IMR-90 (cell line): ENCODE data around the gene STRN. TPM values are rescaled to one million over a fixed set of nuclear protein-coding genes. Genes with fewer than 3 reads are reported as not detected.
A peak's percentile ranks its signal among the peaks of the same experiment; 100 is the strongest.

Source experiments
- ATAC-seq: fragments of 200-7000 bp; cut with Tn5 transposase; 2 replicates; pipeline ENCODE4 v1.9.1; 2020; ENCODE audit warnings: low read depth, mild to moderate bottlenecking, moderate library complexity
- BruUV-seq: library from RNA; stranded (reverse); fragments of 400-500 nt; replicated peaks from 2 replicates; lab custom pipeline; 2021; lab: Mats Ljungman, UMichigan
- CTCF ChIA-PET: fragments of 300-600 bp; formaldehyde crosslinking; extraction: SDS; loops from one replicate; lab custom pipeline; 2021; ENCODE audit warnings: antibody characterized with exemption; lab: Yijun Ruan, JAX
- POLR2A ChIA-PET: fragments of 300-600 bp; sonication (Branson Sonifier 250); formaldehyde crosslinking; loops from one replicate; lab custom pipeline; 2022; ENCODE audit warnings: antibody characterized with exemption; ENCODE audit not compliant: unreplicated experiment; lab: Charles Lee
- DNase-seq: peaks from one replicate; pipeline ENCODE4 v3.0.0; 2013
- H2AFZ ChIP-seq: replicated peaks from 2 replicates; pipeline ENCODE3; 2013; ENCODE audit warnings: low read length, mild to moderate bottlenecking; ENCODE audit not compliant: poor library complexity
- H2AK5ac ChIP-seq: 2 replicates; pipeline ENCODE4 v1.6.1; 2013; ENCODE audit warnings: low read depth, low read length, inconsistent platforms
- H2AK9ac ChIP-seq: replicated peaks from 2 replicates; pipeline ENCODE3; 2013; ENCODE audit warnings: mild to moderate bottlenecking, low read depth, low read length, moderate library complexity; ENCODE audit not compliant: poor library complexity
- H2BK120ac ChIP-seq: 2 replicates; pipeline ENCODE4 v1.6.1; 2013; ENCODE audit warnings: low read depth, low read length, inconsistent platforms
- H2BK15ac ChIP-seq: 3 replicates; pipeline ENCODE4 v1.6.1; 2013; ENCODE audit warnings: low read depth, low read length, inconsistent platforms
- H2BK20ac ChIP-seq: 2 replicates; pipeline ENCODE4 v1.6.1; 2013; ENCODE audit warnings: low read depth, mild to moderate bottlenecking, inconsistent platforms, low read length, moderate library complexity
- H2BK5ac ChIP-seq: 2 replicates; pipeline ENCODE4 v1.6.1; 2013; ENCODE audit warnings: mild to moderate bottlenecking, low read depth, low read length, inconsistent platforms; ENCODE audit not compliant: poor library complexity, severe bottlenecking
- H3K14ac ChIP-seq: replicated peaks from 2 replicates; pipeline ENCODE4 v1.6.1; 2013; ENCODE audit warnings: low read depth, low read length, inconsistent platforms
- H3K18ac ChIP-seq: 2 replicates; pipeline ENCODE4 v1.6.1; 2013; ENCODE audit warnings: low read depth, low read length, control low read depth
- H3K23ac ChIP-seq: 2 replicates; pipeline ENCODE4 v1.6.1; 2013; ENCODE audit warnings: low read depth, low read length, inconsistent platforms
- H3K27ac ChIP-seq: 2 replicates; pipeline ENCODE4 v1.5.1; 2013; ENCODE audit warnings: mild to moderate bottlenecking, control low read depth, low read length; ENCODE audit not compliant: insufficient read depth
- H3K27me3 ChIP-seq: 2 replicates; pipeline ENCODE4 v1.6.1; 2013; ENCODE audit warnings: low read length; ENCODE audit not compliant: control insufficient read depth, insufficient read depth
- H3K36me3 ChIP-seq: 2 replicates; pipeline ENCODE4 v1.6.1; 2013; ENCODE audit warnings: low read length, mixed read lengths; ENCODE audit not compliant: control insufficient read depth, insufficient read depth
- H3K4ac ChIP-seq: 2 replicates; pipeline ENCODE4 v1.6.1; 2013; ENCODE audit warnings: low read depth, low read length, inconsistent platforms
- H3K4me1 ChIP-seq: 2 replicates; pipeline ENCODE4 v1.6.1; 2013; ENCODE audit warnings: low read length, mixed read lengths; ENCODE audit not compliant: control insufficient read depth, insufficient read depth
- H3K4me2 ChIP-seq: 2 replicates; pipeline ENCODE4 v1.6.1; 2013; ENCODE audit warnings: low read depth, mild to moderate bottlenecking, control low read depth, low read length, moderate library complexity
- H3K4me3 ChIP-seq: 2 replicates; pipeline ENCODE4 v1.5.1; 2013; ENCODE audit warnings: low read depth, mild to moderate bottlenecking, control low read depth, low read length, moderate library complexity; ENCODE audit not compliant: insufficient read depth
- H3K56ac ChIP-seq: 2 replicates; pipeline ENCODE4 v1.6.1; 2013; ENCODE audit warnings: low read length, inconsistent platforms; ENCODE audit not compliant: insufficient read depth; ENCODE audit errors: extremely low read depth
- H3K79me1 ChIP-seq, 2 experiments: 2 replicates each; pipeline ENCODE4 v1.6.1; 2013; ENCODE audit warnings: low read length in 2 of 2, inconsistent platforms in 1 of 2, low read depth in 1 of 2
- H3K9ac ChIP-seq: 2 replicates; pipeline ENCODE4 v1.6.1; 2013; ENCODE audit warnings: low read depth, low read length, control low read depth
- H3K9me1 ChIP-seq: 2 replicates; pipeline ENCODE4 v1.6.1; 2013; ENCODE audit warnings: low read length, inconsistent platforms; ENCODE audit not compliant: insufficient read depth
- H3K9me3 ChIP-seq: 2 replicates; pipeline ENCODE4 v1.6.1; 2013; ENCODE audit warnings: low read length; ENCODE audit not compliant: control insufficient read depth, insufficient read depth
- H4K20me1 ChIP-seq: 2 replicates; pipeline ENCODE4 v1.6.1; 2013; ENCODE audit warnings: low read length, inconsistent platforms; ENCODE audit not compliant: insufficient read depth
- H4K5ac ChIP-seq: 2 replicates; pipeline ENCODE4 v1.6.1; 2013; ENCODE audit warnings: mild to moderate bottlenecking, low read depth, low read length, control low read depth
- H4K8ac ChIP-seq, 2 experiments: 2 replicates each; pipeline ENCODE4 v1.6.1; 2013; ENCODE audit warnings: low read depth in 2 of 2, low read length in 2 of 2, control low read depth in 1 of 2, inconsistent platforms in 1 of 2
- H4K91ac ChIP-seq: 2 replicates; pipeline ENCODE4 v1.6.1; 2013; ENCODE audit warnings: low read depth, low read length, inconsistent platforms; ENCODE audit not compliant: insufficient read depth
- BHLHE40 ChIP-seq: fragments of 150-350 bp; IDR thresholded peaks from 2 replicates; pipeline ENCODE4 v1.6.1; 2016; ENCODE audit warnings: mild to moderate bottlenecking, low read depth, low read length
- CEBPB ChIP-seq: IDR thresholded peaks from 2 replicates; pipeline ENCODE4 v1.6.1; 2012; ENCODE audit warnings: low read depth, low read length, improper control_type of control experiment
- CHD1 ChIP-seq: IDR thresholded peaks from 2 replicates; pipeline ENCODE4 v1.6.1; 2012; ENCODE audit warnings: low read depth, low read length, improper control_type of control experiment
- FOS ChIP-seq: fragments of 150-350 bp; IDR thresholded peaks from 2 replicates; pipeline ENCODE4 v1.6.1; 2016; ENCODE audit warnings: low read depth, low read length
- MAFK ChIP-seq: IDR thresholded peaks from 2 replicates; pipeline ENCODE4 v1.6.1; 2012; ENCODE audit warnings: low read depth, low read length, improper control_type of control experiment
- MAZ ChIP-seq: IDR thresholded peaks from 2 replicates; pipeline ENCODE4 v1.6.1; 2012; ENCODE audit warnings: low read depth, mild to moderate bottlenecking, low read length, improper control_type of control experiment, moderate library complexity, borderline replicate concordance
- MXI1 ChIP-seq: IDR thresholded peaks from 2 replicates; pipeline ENCODE4 v1.6.1; 2012; ENCODE audit warnings: low read depth, mild to moderate bottlenecking, low read length, moderate library complexity, borderline replicate concordance
- NFE2L2 ChIP-seq: fragments of 150-350 bp; IDR thresholded peaks from 2 replicates; pipeline ENCODE4 v1.6.1; 2016; ENCODE audit warnings: low read depth, mild to moderate bottlenecking, low read length
- POLR2A ChIP-seq: IDR thresholded peaks from 2 replicates; pipeline ENCODE4 v1.6.1; 2012; ENCODE audit warnings: mild to moderate bottlenecking, low read depth, low read length
- RAD21 ChIP-seq: IDR thresholded peaks from 2 replicates; pipeline ENCODE4 v1.6.1; 2012; ENCODE audit warnings: low read length, improper control_type of control experiment
- RCOR1 ChIP-seq: IDR thresholded peaks from 2 replicates; pipeline ENCODE4 v1.6.1; 2012; ENCODE audit warnings: mild to moderate bottlenecking, low read length, improper control_type of control experiment; ENCODE audit not compliant: insufficient replicate concordance
- RFX5 ChIP-seq: IDR thresholded peaks from 2 replicates; pipeline ENCODE4 v1.8.0; 2012; ENCODE audit warnings: low read depth, mild to moderate bottlenecking, low read length, moderate library complexity
- SMC3 ChIP-seq: fragments of 150-350 bp; IDR thresholded peaks from 2 replicates; pipeline ENCODE4 v1.6.1; 2016; ENCODE audit warnings: low read depth, mild to moderate bottlenecking, antibody characterized with exemption, low read length, moderate library complexity
- USF2 ChIP-seq: fragments of 150-350 bp; IDR thresholded peaks from 2 replicates; pipeline ENCODE4 v1.6.1; 2017; ENCODE audit warnings: mild to moderate bottlenecking, antibody characterized with exemption, low read length, low read depth
- dilution Hi-C: fragments of 300-500 bp; cut with HindIII; formaldehyde crosslinking; loops from one replicate; pipeline ENCODE4 v1.14.3; 2018; ENCODE audit warnings: low sequenced_read_pairs; ENCODE audit not compliant: unreplicated experiment
- in situ Hi-C: fragments of 300-500 bp; cut with MboI; formaldehyde crosslinking; loops from 3 replicates; pipeline ENCODE4 v1.14.3; 2019; ENCODE audit warnings: low sequenced_read_pairs, inconsistent platforms, mixed read lengths
- intact Hi-C: fragments of 100-400 bp; cut with micrococcal nuclease; formaldehyde crosslinking; loops from 2 replicates; pipeline ENCODE4 v1.10.0; 2022
- polyA plus RNA-seq, 3 experiments: library from polyadenylated mRNA; depleted of rRNA; stranded (reverse); fragments of >200 nt; gene quantifications; 2 replicates each; pipeline ENCODE4 v1.2.3, GENCODE V29; 2012; ENCODE audit warnings: low replicate concordance in 1 of 3
- total RNA-seq: library from RNA; depleted of rRNA; stranded (reverse); fragments of >200 nt; gene quantifications from 2 replicates; pipeline ENCODE4 v1.2.3, GENCODE V29; 2012
- TF ChIP-seq, protein P1 (sequence below): fragments of 150-350 bp; IDR thresholded peaks from 2 replicates; pipeline ENCODE4 v1.6.1; 2016; ENCODE audit warnings: low read depth, mild to moderate bottlenecking, low read length, moderate library complexity, borderline replicate concordance
- TF ChIP-seq, protein P2 (sequence below): conservative IDR thresholded peaks from 2 replicates; pipeline ENCODE4 v1.5.1; 2012; ENCODE audit warnings: mild to moderate bottlenecking, low read depth, low read length, improper control_type of control experiment

Gene STRN
- total and polyA plus RNA-seq, 2 of the 4 experiments (the other 2 are of a cell fraction) = 5.1 to 23.3 TPM

- Histone ChIP-seq H2BK5ac (no peak overlapping the region), H4K20me1 (no peaks in the 10 kb centered on the region), H4K8ac (no peak overlapping the region), H3K4me2 (no peak overlapping the region), H2BK120ac (no peak overlapping the region), H2AFZ (no peak overlapping the region), H3K4ac (no peak overlapping the region), H3K9me1 (0 out of 2 replicates have a peak, but pooled peaks cover 3% of the 10 kb centered on the region), H2AK9ac (no peak overlapping the region), H3K9me3 (no peaks in the 10 kb centered on the region), H2AK5ac (no peak overlapping the region), H3K14ac (no peak overlapping the region), H3K27ac (no peak overlapping the region), H2BK15ac (no peak overlapping the region), H4K91ac (no peak overlapping the region), H3K27me3 (no peaks in the 10 kb centered on the region), H3K23ac (no peak overlapping the region), H3K9ac (no peak overlapping the region), H4K5ac (no peak overlapping the region), H3K18ac (no peak overlapping the region), H3K4me1 (no peaks in the 10 kb centered on the region), H3K79me1 (peaks cover 0 to 16% of the 10 kb centered on the region in 2 experiments; a peak in 3 of 4 replicates), H3K4me3 (no peak overlapping the region), H2BK20ac (no peak overlapping the region), H3K36me3 (no peaks in the 10 kb centered on the region), H3K56ac (no peak overlapping the region)
- DNase-seq = peak; percentile 10
- BruUV-seq = no TSS peak
- ChIA-PET CTCF (interaction anchor here (1.2 kb wide), 1 partner anchor 28 kb away, joined by 3 read pairs; no protein-coding TSS in a partner anchor), POLR2A (no interaction called here)
- dilution Hi-C loops (no loop called here), in situ Hi-C loops (loop anchor here (10.0 kb wide), 1 partner anchor 134 kb away; no protein-coding TSS in a partner anchor), intact Hi-C loops (loop anchor here (5.0 kb wide), 1 partner anchor 136 kb away; no protein-coding TSS in a partner anchor)
- ATAC-seq = no peak
- TF ChIP-seq MXI1 (no peak), RFX5 (no peak), MAZ (no peak), BHLHE40 (no peak), FOS (no peak), POLR2A (no peak), CEBPB (no peak), USF2 (no peak), SMC3 (peak; percentile 30; the same call in 1 of the 2 replicates), RCOR1 (no peak), MAFK (no peak), RAD21 (peak; percentile 41; the same call in 1 of the 2 replicates), NFE2L2 (no peak), CHD1 (no peak)
- TF ChIP-seq, protein P1, sequence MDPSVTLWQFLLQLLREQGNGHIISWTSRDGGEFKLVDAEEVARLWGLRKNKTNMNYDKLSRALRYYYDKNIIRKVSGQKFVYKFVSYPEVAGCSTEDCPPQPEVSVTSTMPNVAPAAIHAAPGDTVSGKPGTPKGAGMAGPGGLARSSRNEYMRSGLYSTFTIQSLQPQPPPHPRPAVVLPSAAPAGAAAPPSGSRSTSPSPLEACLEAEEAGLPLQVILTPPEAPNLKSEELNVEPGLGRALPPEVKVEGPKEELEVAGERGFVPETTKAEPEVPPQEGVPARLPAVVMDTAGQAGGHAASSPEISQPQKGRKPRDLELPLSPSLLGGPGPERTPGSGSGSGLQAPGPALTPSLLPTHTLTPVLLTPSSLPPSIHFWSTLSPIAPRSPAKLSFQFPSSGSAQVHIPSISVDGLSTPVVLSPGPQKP = no peak
- TF ChIP-seq, protein P2, sequence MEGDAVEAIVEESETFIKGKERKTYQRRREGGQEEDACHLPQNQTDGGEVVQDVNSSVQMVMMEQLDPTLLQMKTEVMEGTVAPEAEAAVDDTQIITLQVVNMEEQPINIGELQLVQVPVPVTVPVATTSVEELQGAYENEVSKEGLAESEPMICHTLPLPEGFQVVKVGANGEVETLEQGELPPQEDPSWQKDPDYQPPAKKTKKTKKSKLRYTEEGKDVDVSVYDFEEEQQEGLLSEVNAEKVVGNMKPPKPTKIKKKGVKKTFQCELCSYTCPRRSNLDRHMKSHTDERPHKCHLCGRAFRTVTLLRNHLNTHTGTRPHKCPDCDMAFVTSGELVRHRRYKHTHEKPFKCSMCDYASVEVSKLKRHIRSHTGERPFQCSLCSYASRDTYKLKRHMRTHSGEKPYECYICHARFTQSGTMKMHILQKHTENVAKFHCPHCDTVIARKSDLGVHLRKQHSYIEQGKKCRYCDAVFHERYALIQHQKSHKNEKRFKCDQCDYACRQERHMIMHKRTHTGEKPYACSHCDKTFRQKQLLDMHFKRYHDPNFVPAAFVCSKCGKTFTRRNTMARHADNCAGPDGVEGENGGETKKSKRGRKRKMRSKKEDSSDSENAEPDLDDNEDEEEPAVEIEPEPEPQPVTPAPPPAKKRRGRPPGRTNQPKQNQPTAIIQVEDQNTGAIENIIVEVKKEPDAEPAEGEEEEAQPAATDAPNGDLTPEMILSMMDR = peak; percentile 45
Observed at GRCh38 chr2:36918307-36918706, 48.0 kb downstream of the STRN start.
